HG03565 (cell line): Measurements from ENCODE around the gene SLC7A6.

ENCODE experiments used
- ATAC-seq: cut with Tn5 transposase; IDR thresholded peaks from one replicate; pipeline ENCODE4 v1.9.1; 2021; ENCODE audit warnings: mild to moderate bottlenecking, moderate library complexity; ENCODE audit not compliant: unreplicated experiment

Gene SLC7A6

GRCh38 chr16:68298907-68299561 is 34.7 kb downstream of the SLC7A6 start:
- ATAC-seq: no peak

DNA sequence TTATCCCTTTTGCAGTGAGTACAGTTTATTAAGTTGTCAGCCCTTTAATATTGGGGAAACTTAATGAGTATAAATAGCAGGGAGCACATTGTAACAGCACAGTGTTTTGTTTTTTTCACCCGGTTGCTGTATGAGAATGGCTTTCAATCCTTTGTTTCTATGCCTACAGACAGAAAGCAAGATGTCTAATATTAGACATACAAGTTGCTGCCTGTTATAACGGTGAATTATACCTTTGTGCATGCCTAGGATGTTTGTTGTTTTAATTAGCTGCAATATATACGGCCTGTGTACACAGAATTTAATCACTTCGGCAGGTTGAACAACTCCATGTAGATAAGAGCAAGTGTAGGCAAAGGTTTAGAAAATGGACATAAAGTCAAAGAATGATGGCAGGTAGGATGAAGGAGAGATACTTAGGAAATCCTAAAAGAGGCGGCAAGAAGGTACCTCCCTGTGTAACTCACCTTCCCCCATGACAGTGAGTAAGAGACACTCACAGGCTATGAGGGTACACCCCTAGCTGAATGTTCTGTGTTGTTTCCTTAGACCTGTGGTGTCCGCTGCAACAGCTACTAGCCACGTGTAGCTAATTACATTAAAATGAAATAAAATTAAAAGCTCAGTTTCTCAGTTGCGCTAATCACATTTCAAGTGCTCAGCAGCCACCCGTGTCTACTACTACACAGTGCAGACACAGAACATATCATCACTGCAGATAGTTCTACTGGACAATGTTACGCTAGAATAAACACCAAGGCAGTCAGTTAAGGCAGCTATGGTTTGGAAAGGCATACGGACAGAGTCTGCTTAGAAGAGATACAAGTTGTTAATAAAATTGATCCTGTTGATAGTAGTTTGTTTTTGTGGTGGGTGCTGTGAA is 35.5 kb downstream of the SLC7A6 start:
- ATAC-seq: no peak

DNA sequence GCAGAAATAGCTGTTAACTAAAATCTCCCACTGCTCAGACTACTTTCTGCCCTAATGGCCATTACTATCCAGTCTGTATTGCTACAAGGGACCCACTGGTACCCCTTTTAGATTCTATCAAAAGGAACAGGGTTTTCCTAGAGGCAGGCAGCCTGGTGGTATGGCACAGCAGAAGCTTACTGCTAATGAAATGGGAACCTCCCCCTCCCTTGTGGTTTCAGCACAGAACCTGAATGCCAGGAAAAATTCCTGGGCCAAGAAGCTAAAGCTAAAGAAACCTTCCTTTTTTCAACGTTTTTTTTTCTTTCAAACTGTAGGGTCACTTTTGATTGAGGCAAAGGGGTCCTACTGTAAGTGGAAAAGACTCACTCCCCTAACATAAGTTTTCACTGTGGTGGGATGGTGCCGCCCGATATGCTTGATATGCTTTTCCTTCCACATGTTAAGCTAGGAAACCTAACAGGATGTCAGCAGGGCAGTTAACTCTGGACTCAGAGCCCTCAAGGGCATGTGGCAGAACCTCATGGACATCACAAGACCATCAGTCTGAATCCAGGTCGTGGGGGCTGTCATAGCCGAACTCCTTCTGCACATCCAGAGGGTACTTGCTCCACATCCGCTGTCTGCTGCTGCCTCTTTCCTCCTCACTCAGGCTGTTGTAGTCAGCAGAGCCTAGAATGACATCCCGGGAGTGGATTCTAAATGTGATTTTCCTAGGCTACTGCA is 36.6 kb downstream of the SLC7A6 start:
- no peak for ATAC-seq

DNA sequence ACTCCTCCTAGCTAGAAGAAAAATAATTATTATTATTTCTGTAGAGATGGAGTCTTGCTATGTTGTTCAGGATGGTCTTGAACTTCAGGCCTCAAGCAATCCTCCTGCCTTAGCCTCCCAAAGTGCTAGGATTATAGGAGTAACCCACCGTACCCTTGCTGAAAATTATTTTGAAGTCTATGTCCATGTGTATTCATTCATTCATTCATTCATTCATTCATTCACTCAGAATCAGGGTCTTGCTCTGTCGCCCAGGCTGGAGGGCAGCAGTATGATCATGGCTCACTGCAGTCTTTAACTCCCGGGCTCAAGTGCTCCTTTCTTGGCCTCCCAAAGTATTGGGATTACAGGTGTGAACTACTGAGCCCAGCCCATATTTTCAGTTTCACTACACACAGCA is 42.3 kb downstream of the SLC7A6 start:
- no peak for ATAC-seq

DNA sequence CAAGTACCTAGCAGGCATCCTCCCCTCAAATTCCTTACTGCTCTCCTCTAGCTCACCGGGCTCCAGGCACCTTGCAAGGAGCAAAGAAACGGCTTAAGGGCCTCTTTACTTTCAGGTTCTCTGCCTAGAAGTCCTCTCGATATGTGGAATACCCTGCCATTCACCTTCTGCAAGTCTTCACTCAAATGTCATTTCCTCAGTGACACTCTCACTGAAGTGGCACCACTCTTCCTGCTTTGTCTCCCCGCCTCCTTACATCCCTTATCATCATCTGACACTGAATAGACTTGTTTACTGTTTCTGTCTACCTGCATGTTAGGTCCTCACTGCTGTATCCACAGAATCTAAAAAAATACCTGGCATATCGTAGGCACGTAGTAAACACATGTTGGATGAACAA is 45.5 kb downstream of the SLC7A6 start:
- ATAC-seq: no peak

GRCh38 chr16:68310437-68310773 is 46.1 kb downstream of the SLC7A6 start:
- no peak for ATAC-seq

GRCh38 chr16:68310774-68311511 is 46.6 kb downstream of the SLC7A6 start, which contains the start of the genes PRMT7 and SLC7A6OS:
TSS of gene PRMT7 (plus strand) at chr16:68311019. CDS start at chr16:68315980, 4,961 bp downstream.
TSS of gene SLC7A6OS (minus strand) at chr16:68310946. CDS start at chr16:68310926, 20 bp downstream.
- peak; percentile 89 for ATAC-seq

- ATAC-seq: no peak
Observed at GRCh38 chr16:68313116-68313515, 48.8 kb downstream of the SLC7A6 start.

DNA sequence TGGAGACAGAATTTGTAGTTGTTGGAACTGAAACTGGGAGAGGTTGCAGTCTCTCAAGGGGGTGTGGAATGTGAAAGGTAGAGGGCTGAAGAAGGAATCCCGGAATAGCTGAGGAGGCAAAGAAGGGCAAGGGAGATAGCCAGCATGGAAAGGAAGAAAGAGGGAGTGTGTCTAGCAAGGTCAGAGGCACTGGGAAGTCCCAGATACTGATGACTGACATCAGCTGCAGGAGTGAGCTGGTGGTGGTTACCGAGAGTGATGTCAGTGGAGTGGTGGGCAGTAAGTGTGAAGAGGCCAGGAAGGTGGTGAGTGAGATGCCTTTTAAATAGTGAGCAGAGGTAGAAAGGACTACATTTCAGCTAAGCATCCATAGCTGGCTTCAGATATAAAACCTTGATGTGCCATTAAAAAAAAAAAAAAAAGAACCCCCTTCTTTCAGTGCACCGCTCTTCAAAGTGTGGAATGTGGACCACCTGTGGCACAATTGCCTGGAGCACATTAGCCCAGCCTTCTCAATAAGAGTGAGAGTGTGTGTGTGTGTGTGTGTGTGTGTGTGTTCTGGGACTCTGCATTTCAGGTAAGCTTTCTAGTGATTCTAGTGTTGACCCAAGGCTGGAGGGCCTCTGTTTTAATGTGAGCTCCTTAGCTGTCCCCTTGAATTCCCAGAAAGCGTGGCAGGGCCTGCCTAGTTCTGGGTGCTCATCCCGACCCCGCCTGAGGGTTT is 55.0 kb downstream of the SLC7A6 start:
- ATAC-seq: peak; percentile 51

- ATAC-seq: no peak
Observed at GRCh38 chr16:68324336-68324735, 60.0 kb downstream of the SLC7A6 start.

DNA sequence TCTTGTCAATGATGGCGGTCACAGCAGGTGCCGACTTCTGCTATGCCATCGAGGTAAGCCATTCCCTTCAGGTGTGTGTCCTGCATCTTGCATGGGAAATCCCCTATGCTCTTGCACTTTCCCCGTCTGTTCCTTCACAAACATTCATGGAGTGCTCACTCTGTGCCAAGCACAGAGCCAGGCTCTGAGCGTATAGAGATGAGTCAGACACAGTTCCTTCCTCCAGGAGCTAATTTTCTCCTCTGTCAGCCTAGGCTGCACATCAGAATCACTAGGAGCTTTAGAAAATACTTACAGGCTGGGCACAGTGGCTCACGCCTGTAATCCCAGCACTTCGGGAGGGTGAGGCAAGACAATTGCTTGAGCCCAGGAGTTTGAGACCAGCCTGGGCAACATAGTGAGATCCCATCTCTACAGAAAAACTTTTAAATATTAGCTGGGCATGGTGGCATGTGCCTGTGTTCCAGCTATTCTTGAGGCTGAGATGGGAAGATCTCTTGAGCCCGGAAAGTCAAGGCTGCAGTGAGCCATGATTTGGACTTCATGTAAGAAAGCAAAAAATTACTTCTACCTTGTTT is 60.5 kb downstream of the SLC7A6 start:
- no peak for ATAC-seq

DNA sequence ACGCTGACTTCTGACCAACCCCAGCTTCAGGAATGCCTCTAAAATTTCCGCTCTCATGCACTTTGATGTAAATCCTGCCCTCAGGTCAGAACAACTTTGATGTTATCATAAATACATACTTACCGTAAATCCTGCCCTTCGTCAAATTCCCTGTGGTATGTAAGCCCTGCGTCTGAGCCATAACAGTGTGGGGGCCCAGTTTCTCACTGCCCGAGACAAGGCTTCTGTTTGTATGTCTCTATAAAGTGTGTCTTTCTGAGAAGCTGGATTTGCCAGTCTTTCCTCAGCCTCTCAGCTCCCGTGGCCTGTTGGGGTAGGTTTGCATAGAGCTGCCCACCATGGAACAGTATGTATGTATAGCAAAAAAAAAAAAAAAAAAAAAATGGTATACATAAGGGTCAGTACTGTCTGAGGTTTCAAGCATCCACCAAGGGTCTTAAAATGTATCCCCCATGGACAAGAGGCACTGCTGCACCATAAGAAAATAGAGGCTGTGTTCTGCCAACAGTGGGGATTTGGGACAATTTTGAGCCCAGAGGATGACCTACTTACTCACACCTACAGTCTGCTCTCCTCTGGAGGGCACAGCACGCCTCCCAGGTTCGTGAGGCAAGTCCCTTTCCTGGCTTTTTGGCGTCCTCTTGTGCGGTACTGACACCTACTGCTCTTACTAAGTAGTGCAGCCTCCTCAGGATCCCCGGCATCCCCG is 64.0 kb downstream of the SLC7A6 start:
- ATAC-seq: peak; percentile 52

GRCh38 chr16:68328860-68329390 is 64.6 kb downstream of the SLC7A6 start:
- no peak for ATAC-seq

DNA sequence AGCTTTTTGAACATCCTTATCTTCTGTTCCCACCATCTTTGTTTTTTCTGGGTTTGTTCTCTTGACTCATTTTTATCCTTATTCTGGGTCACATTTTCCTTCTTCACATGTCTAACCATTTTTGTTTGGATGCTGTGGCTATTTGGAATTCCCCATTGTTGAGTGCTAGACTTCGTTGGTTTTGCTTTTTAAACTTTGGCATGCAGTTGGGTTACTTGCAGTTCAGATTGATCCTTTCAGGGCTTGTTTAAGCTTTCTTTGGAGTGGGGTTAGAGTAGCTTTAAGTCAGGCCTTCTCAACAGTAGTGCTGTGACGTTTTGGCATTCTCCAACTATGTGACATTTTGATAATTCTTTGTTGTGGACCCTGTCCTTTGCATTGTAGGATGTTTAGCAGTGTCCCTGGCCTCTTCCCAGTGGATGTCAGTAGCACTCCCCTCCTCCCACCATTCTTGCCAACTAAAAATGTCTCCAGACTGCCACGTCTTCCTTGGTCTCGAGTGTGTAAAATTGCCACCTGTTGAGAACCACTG is 67.6 kb downstream of the SLC7A6 start:
- no peak for ATAC-seq

DNA sequence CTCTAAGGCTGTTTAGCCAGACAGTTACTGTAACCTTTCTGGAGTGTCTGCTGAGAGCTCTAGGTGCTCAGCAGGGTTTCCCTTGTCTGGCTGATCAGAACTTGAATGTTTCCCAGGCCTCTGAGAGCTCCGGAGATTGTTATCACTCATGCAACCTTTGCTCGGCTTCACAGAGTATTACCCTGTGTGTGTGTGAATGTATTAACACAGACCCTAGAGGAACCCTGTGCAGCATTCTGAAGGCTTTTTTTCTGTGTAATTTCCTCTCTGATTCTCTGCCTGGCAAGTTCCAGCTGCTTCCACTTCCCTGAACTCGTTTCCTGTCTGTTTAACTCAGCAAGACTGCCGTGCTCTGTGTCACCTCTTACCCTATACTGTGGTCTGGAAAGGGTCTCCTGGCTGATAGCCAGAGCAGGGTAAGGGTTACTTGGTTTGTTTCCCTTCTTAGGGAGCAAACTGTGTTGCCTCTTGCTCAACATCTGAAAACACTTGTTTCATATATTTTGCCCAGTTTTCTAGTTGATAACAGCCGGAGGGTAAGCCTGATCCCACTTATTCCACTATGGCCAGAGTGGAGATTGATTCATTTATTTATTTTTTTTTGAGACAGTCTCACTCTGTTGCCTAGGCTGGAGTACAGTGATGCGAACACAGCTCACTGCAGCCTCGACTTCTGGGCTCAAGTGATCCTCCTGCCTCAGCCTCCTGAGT is 68.2 kb downstream of the SLC7A6 start:
- no peak for ATAC-seq

- ATAC-seq: no peak
Observed at GRCh38 chr16:68335175-68335574, 70.8 kb downstream of the SLC7A6 start.

DNA sequence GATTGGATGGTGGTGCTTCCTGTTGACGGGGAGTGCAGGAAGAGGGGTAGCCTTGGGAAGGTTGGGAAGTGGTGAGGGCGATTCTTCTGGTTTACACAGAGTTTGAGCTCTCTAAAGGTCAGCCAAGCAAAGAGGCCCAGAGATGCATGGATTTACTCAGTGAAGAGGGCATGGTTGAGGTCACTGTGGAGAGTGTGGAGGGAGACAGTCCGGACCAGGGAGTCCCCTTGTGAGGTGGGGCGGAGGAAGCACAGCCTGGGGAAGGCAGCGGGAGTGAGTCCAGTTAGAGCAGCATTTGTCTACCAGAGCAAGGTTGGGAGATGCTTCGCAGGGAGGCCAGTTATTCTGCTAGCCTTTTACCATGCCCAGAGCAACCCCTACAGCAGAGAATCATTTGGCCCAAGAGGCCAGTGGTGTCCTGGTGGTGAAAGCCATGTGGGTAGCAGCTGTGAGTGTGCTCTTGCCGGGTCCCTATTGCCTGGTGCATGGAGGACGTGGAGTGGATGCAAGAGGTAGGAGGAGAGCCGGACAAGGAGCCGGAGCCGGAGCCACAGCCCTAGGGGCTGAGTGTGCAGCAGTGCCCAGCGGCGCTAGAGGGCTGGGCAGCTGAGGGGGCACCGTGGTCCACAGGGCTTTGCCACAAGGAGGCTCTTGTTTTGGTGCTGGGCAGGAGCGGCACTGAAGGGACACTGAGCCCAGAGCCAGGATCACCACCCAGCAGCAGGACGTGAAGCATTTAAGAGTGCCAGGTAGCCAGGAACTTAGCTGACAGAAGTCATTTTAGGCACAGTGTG is 74.2 kb downstream of the SLC7A6 start:
- ATAC-seq: no peak
